Upper lobe of left lung (tissue), 6 donors: ENCODE results near the gene RPUSD3. TPM values are rescaled to one million over a fixed set of nuclear protein-coding genes. Genes with fewer than 3 reads are reported as not detected.

ENCODE experiments used
- ATAC-seq, 2 donors: fragments of 200-7000 bp; cut with Tn5 transposase; one replicate each; pipeline ENCODE4 v1.9.1; 2022; ENCODE audit warnings: mild to moderate bottlenecking in 2 of 2, moderate library complexity in 2 of 2; ENCODE audit not compliant: low FRiP score in 2 of 2
- DNase-seq, 2 donors: peaks; one replicate each; pipeline ENCODE4 v3.0.0-alpha.2; 2019 to 2020
- H3K27ac ChIP-seq, 4 donors: fragments of 200-600 bp; sonication (generic); one replicate each; pipeline ENCODE4 v1.5.1; 2016 to 2019
- H3K27me3 ChIP-seq, 4 donors: fragments of 200-600 bp; sonication (generic); one replicate each; pipeline ENCODE4 v1.5.1; 2017 to 2019
- H3K36me3 ChIP-seq, 4 donors: fragments of 200-600 bp; sonication (generic); one replicate each; pipeline ENCODE4 v1.5.1; 2016 to 2019
- H3K4me1 ChIP-seq, 4 donors: fragments of 200-600 bp; sonication (generic); one replicate each; pipeline ENCODE4 v1.5.1; 2018 to 2019
- H3K4me3 ChIP-seq, 4 donors: fragments of 200-600 bp; sonication (generic); one replicate each; pipeline ENCODE4 v1.5.1; 2017 to 2019; ENCODE audit warnings: mild to moderate bottlenecking in 2 of 4, moderate library complexity in 1 of 4
- H3K9me3 ChIP-seq, 4 donors: fragments of 200-600 bp; sonication (generic); one replicate each; pipeline ENCODE4 v1.5.1; 2018 to 2019
- EP300 ChIP-seq, 4 donors: sonication (generic); formaldehyde crosslinking; IDR thresholded peaks; one replicate each; pipeline ENCODE4 v1.5.1; 2017; ENCODE audit warnings: antibody characterized with exemption in 4 of 4, control low read depth in 2 of 4
- POLR2A ChIP-seq, 4 donors: fragments of 450-650 bp; IDR thresholded peaks; one replicate each; pipeline ENCODE4 v1.5.1; 2016 to 2017; ENCODE audit warnings: antibody characterized with exemption in 4 of 4, mild to moderate bottlenecking in 2 of 4
- POLR2AphosphoS5 ChIP-seq, 2 donors: sonication (generic); formaldehyde crosslinking; IDR thresholded peaks; one replicate each; pipeline ENCODE4 v1.5.1; 2017; ENCODE audit warnings: antibody characterized with exemption in 2 of 2
- WGBS, 2 donors: methylation state at CpG; one replicate each; pipeline ENCODE4 v1.1.5; 2017 to 2018; 5-methylcytosine and 5-hydroxymethylcytosine counted together
- total RNA-seq, 6 donors: library from RNA; depleted of rRNA in 4 of 6; stranded (reverse); fragments of >200 nt in 4 of 6; gene quantifications; one replicate each; pipeline versions ENCODE4 v1.1.0 to v1.2.1, GENCODE V29; 2016 to 2021
- TF ChIP-seq, protein P1 (sequence below), 6 experiments: fragments of 450-650 bp in 4 of 6; fragments of 200-600 bp in 2 of 6; sonication (generic) in 2 of 6; IDR thresholded peaks; one replicate each; pipeline ENCODE4 v1.5.1; 2016 to 2019; ENCODE audit warnings: antibody characterized with exemption in 6 of 6
- donor health status: DM: no; HTN: no; CAD: no; lungs with moderate emphysema.
- donor health status: DM: no; HTN: yes; CAD: no; lungs with severe emphysema.

RPUSD3 gene
- total RNA-seq, 6 donors from 2014 or later: 23.8 to 58.7 (median 34.9) TPM

DNA sequence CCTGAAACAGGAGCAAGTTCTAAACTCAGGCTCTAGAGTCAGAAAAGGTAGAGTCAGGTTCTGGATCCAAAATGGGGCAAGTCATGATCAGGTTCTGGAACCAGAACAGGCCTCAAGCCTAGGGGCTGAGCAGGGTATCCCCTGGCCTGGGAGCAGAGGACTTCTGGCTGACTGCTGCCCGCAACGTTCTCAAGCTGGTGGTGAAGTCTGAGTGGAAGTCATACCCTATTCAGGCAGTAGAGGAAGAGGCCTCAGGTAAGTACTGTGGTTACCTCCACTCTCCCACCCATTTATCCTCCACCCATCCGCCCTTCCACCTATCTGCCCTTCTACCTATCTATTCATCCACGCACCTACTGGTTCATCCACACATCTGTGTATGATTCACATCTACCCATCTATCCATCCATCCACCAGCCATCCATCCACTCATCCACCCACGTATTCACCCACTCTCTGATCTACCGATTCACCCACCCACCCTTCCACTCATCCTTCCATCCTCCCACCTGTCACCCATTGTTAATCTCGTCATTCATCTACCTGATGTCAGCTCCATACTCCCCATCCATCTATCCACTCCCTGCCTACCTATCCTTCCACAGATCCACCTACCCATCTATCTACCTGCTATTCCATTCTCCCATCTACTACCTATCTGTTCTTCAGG is 25.0 kb downstream of the RPUSD3 start:
- no peak for ATAC-seq

DNA sequence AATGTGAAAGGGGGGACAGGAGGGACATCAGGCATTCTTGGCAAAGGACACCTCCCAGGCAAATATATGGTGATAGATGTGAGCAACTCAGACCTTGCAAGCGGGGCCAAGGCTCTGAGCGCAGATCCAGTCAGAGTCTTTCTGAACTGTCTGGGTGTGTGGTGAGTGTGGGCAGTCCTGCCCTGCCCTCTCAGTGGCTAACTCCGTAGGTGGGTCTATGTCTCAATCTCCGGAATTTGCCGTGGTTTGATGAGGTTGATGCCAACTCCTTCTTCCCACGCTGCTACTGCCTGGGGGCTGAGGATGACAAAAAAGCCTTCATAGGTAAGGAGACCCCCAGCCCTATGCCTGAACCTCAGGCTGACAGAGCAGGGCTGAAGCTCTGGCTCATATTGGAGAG is 26.4 kb downstream of the RPUSD3 start:
- Histone ChIP-seq H3K27me3 (no peaks in the 10 kb centered on the region), H3K4me3 (no peak overlapping the region), H3K27ac (no peak overlapping the region), H3K4me1 (no peaks in the 10 kb centered on the region), H3K9me3 (no peaks in the 10 kb centered on the region), H3K36me3 (peaks cover 0 to 34% (median 14%) of the 10 kb centered on the region in 4 donors)
- TF ChIP-seq, protein P1, sequence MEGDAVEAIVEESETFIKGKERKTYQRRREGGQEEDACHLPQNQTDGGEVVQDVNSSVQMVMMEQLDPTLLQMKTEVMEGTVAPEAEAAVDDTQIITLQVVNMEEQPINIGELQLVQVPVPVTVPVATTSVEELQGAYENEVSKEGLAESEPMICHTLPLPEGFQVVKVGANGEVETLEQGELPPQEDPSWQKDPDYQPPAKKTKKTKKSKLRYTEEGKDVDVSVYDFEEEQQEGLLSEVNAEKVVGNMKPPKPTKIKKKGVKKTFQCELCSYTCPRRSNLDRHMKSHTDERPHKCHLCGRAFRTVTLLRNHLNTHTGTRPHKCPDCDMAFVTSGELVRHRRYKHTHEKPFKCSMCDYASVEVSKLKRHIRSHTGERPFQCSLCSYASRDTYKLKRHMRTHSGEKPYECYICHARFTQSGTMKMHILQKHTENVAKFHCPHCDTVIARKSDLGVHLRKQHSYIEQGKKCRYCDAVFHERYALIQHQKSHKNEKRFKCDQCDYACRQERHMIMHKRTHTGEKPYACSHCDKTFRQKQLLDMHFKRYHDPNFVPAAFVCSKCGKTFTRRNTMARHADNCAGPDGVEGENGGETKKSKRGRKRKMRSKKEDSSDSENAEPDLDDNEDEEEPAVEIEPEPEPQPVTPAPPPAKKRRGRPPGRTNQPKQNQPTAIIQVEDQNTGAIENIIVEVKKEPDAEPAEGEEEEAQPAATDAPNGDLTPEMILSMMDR (IDR thresholded peaks at IDR 0.05): no peak
- TF ChIP-seq POLR2A (IDR thresholded peaks at IDR 0.05) (no peak), EP300 (IDR thresholded peaks at IDR 0.05) (no peak), POLR2AphosphoS5 (IDR thresholded peaks at IDR 0.05) (no peak)
- DNase-seq (no peak), ATAC-seq (no peak)
- WGBS, 2 donors: 75 to 94% methylated on average over 3 to 4 of the region's 6 CpGs

More for the DNA sequence above, 25.0 kb downstream of the RPUSD3 start:
- H3K9me3 ChIP-seq: no peaks in the 10 kb centered on the region
- no peak for DNase-seq
- H3K4me1 ChIP-seq: no peaks in the 10 kb centered on the region
- no peak overlapping the region for H3K4me3 ChIP-seq
- WGBS, 2 donors: 93 to 96% methylated on average over 6 to 7 of the region's 7 CpGs
- peaks cover 0 to 25% (median 11%) of the 10 kb centered on the region in 4 donors for H3K36me3 ChIP-seq
- H3K27ac ChIP-seq: no peak overlapping the region
- no peak for TF ChIP-seq EP300 (IDR thresholded peaks at IDR 0.05)
- no peak for TF ChIP-seq POLR2AphosphoS5 (IDR thresholded peaks at IDR 0.05)
- TF ChIP-seq POLR2A (IDR thresholded peaks at IDR 0.05): no peak
- TF ChIP-seq, protein P1 (IDR thresholded peaks at IDR 0.05): no peak
- H3K27me3 ChIP-seq: no peaks in the 10 kb centered on the region

DNA sequence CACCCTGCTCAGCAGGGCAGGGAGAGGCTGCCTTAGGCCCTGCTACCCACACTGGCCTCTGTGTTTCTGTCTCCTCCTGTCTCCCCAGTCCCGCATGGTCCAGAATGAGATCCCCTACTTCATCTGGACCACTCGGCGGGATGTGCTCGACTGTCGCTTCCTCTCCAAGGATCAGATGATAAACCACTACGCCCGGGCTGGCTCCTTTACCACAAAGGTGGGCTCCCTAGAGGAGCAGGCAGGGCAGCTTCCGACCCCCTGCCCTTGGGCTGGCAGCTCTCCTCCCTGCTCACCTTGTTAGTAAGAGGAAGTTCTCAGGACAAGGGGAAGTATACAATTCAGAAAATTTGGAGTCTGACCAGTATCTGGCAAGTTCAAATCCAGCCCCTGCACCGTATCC is 27.8 kb downstream of the RPUSD3 start:
- Histone ChIP-seq H3K4me1 (peaks cover 0 to 5% (median 2%) of the 10 kb centered on the region in 4 donors), H3K4me3 (no peak overlapping the region), H3K36me3 (peaks cover 0 to 29% (median 14%) of the 10 kb centered on the region in 4 donors), H3K9me3 (no peaks in the 10 kb centered on the region), H3K27me3 (no peaks in the 10 kb centered on the region), H3K27ac (no peak overlapping the region)
- 87 to 95% methylated on average over 9 of the region's 9 CpGs for WGBS, 2 donors
- DNase-seq: no peak
- TF ChIP-seq EP300 (IDR thresholded peaks at IDR 0.05) (no peak), POLR2A (IDR thresholded peaks at IDR 0.05) (no peak), POLR2AphosphoS5 (IDR thresholded peaks at IDR 0.05) (no peak)
- TF ChIP-seq, protein P1 (IDR thresholded peaks at IDR 0.05): no peak
- ATAC-seq: no peak

DNA sequence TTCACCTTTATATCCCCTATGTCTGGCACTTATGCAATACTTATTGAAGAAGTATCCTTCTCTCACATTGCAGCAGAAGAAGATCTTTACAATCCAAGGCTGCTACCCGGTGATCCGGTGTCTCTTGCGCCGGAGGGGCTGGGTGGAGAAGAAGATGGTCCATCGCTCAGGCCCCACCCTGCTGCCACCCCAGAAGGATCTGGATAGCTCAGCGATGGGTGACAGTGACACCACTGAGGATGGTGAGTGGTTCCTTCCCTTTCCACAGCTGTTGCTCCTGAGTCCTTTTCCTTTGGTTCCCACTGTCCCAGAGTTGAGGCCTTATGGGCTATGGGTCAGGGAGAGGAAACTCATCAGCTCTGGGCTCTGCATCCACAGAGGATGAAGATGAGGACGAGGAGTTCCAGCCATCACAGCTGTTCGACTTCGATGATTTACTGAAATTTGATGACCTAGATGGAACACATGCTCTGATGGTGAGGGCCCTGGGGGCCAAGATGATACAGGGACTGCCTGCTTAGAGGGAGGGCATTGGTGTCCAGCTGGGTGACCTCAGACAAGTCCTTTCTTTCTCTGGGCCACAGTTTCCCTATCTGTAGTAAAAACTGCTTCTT is 30.8 kb downstream of the RPUSD3 start:
- TF ChIP-seq POLR2A (IDR thresholded peaks at IDR 0.05): no peak
- no peak for TF ChIP-seq EP300 (IDR thresholded peaks at IDR 0.05)
- TF ChIP-seq POLR2AphosphoS5 (IDR thresholded peaks at IDR 0.05): no peak
- TF ChIP-seq, protein P1 (IDR thresholded peaks at IDR 0.05): no peak
- peaks cover 12 to 24% (median 19%) of the 10 kb centered on the region in 4 donors for H3K4me1 ChIP-seq
- whole genome bisulfite sequencing, 2 donors: 95 to 98% methylated on average over 8 to 9 of the region's 9 CpGs
- H3K36me3 ChIP-seq: peaks cover 0 to 21% (median 8%) of the 10 kb centered on the region in 4 donors
- H3K27ac ChIP-seq: no peak overlapping the region
- no peaks in the 10 kb centered on the region for H3K9me3 ChIP-seq
- no peak overlapping the region for H3K4me3 ChIP-seq
- H3K27me3 ChIP-seq: no peaks in the 10 kb centered on the region
- DNase-seq (no peak), ATAC-seq (no peak)
